HEK293 (cell line): ENCODE results near the gene COX6A2.

Source experiments
- TRIM28 ChIP-seq: IDR thresholded peaks from 2 replicates; pipeline ENCODE4 v1.6.1; 2011; ENCODE audit warnings: low read length, control low read depth, borderline replicate concordance
- ZBTB49 ChIP-seq: fragments of 450-650 bp; formaldehyde crosslinking; IDR thresholded peaks from 2 replicates; pipeline ENCODE4 v1.5.1; 2016; ENCODE audit warnings: missing biosample characterization, missing genetic modification characterization, low read depth
- ZNF155 ChIP-seq: fragments of 450-650 bp; formaldehyde crosslinking; IDR thresholded peaks from 2 replicates; pipeline ENCODE4 v1.5.1; 2016; ENCODE audit warnings: missing biosample characterization, missing genetic modification characterization
- ZNF23 ChIP-seq: fragments of 450-650 bp; formaldehyde crosslinking; IDR thresholded peaks from 2 replicates; pipeline ENCODE4 v1.5.1; 2016; ENCODE audit warnings: missing biosample characterization, missing genetic modification characterization, borderline replicate concordance
- ZNF423 ChIP-seq: fragments of 450-650 bp; formaldehyde crosslinking; IDR thresholded peaks from 2 replicates; pipeline ENCODE4 v1.5.1; 2016; ENCODE audit warnings: missing biosample characterization, missing genetic modification characterization
- ZNF621 ChIP-seq: fragments of 450-650 bp; formaldehyde crosslinking; IDR thresholded peaks from 2 replicates; pipeline ENCODE4 v1.5.1; 2017; ENCODE audit warnings: missing biosample characterization, missing genetic modification characterization
- ZNF830 ChIP-seq: fragments of 450-650 bp; IDR thresholded peaks from 2 replicates; pipeline ENCODE4 v1.5.0; 2018; ENCODE audit warnings: missing biosample characterization, missing genetic modification characterization, low read depth, mild to moderate bottlenecking, moderate library complexity
- TF ChIP-seq, protein P1 (sequence below): fragments of 450-650 bp; formaldehyde crosslinking; IDR thresholded peaks from 2 replicates; pipeline ENCODE4 v1.5.1; 2016; ENCODE audit warnings: missing biosample characterization, missing genetic modification characterization

- no peak for TF ChIP-seq ZBTB49 (tag by site-specific recombination)
- no peak for TF ChIP-seq ZNF423 (tag by site-specific recombination)
- TF ChIP-seq, protein P1, sequence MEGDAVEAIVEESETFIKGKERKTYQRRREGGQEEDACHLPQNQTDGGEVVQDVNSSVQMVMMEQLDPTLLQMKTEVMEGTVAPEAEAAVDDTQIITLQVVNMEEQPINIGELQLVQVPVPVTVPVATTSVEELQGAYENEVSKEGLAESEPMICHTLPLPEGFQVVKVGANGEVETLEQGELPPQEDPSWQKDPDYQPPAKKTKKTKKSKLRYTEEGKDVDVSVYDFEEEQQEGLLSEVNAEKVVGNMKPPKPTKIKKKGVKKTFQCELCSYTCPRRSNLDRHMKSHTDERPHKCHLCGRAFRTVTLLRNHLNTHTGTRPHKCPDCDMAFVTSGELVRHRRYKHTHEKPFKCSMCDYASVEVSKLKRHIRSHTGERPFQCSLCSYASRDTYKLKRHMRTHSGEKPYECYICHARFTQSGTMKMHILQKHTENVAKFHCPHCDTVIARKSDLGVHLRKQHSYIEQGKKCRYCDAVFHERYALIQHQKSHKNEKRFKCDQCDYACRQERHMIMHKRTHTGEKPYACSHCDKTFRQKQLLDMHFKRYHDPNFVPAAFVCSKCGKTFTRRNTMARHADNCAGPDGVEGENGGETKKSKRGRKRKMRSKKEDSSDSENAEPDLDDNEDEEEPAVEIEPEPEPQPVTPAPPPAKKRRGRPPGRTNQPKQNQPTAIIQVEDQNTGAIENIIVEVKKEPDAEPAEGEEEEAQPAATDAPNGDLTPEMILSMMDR (tag by site-specific recombination) = no peak
- TF ChIP-seq ZNF23 (tag by site-specific recombination) = no peak
- TF ChIP-seq ZNF621 (tag by site-specific recombination) = no peak
- TF ChIP-seq TRIM28 = no peak
- TF ChIP-seq ZNF830 = no peak
- TF ChIP-seq ZNF155 = no peak
Observed at GRCh38 chr16:31409433-31409832, 18.7 kb downstream of the COX6A2 start.
